Left ventricle myocardium inferior (tissue), 1 donor: Measurements from ENCODE around the gene CD1D. TPM values are rescaled to one million over a fixed set of nuclear protein-coding genes. Genes with fewer than 3 reads are reported as not detected.
A peak's percentile ranks its signal among the peaks of the same experiment; 100 is the strongest.

Experiments
- DNase-seq: peaks from one replicate; pipeline ENCODE4 v3.0.0-alpha.2; 2020
- H3K27ac ChIP-seq: fragments of 200-600 bp; replicated peaks from 2 replicates; pipeline ENCODE4 v1.8.0; 2021
- H3K27me3 ChIP-seq: fragments of 200-600 bp; 2 replicates; pipeline ENCODE4 v1.8.0; 2021; ENCODE audit warnings: low read depth
- H3K36me3 ChIP-seq: fragments of 200-600 bp; 2 replicates; pipeline ENCODE4 v1.8.0; 2021
- H3K4me1 ChIP-seq: fragments of 200-600 bp; 2 replicates; pipeline ENCODE4 v1.8.0; 2021
- H3K4me3 ChIP-seq: fragments of 200-600 bp; 2 replicates; pipeline ENCODE4 v1.8.0; 2021; ENCODE audit warnings: mild to moderate bottlenecking, moderate library complexity
- H3K9me3 ChIP-seq: fragments of 200-600 bp; replicated peaks from 2 replicates; pipeline ENCODE4 v1.8.0; 2021
- intact Hi-C: fragments of 100-400 bp; cut with micrococcal nuclease; formaldehyde crosslinking; loops from one replicate; pipeline ENCODE4 v1.11.0; 2022
- total RNA-seq: library from RNA; stranded (reverse); fragmentation: NEBNext Ultra II Directional; extraction: Animal tissue kit (Norgen Biotek cat#: 25700); gene quantifications from one replicate; pipeline ENCODE4 v1.2.1, GENCODE V29; 2021
- TF ChIP-seq, protein P1 (sequence below): fragments of 200-600 bp; IDR thresholded peaks from 2 replicates; pipeline ENCODE4 v1.8.0; 2021; ENCODE audit warnings: antibody characterized with exemption, mild to moderate bottlenecking, borderline replicate concordance
- donor health status: DM: no; HTN: yes; CAD: no; lungs with severe emphysema.

CD1D gene
- total RNA-seq, 1 donor from 2014 or later, result 1.4 TPM

DNA sequence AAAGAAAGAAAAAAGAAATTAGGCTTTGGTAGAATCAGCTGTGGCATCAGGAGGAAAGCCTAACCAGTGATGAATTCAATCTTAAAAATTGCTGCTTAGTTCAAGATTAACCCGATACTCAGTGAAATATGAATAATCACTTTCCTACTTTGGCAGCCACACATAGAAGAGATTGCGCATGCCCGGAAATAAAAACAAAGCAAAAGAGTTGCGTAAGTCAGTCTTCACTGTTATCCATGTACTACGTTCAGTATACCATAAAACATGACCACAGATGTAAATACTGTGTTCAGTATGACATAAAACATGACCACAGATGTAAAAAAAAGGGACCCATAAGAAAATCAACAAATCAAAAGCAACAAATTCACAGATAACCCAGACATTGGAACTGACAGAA is 19.2 kb downstream of the CD1D start:
- intact Hi-C loops, result no loop called here

DNA sequence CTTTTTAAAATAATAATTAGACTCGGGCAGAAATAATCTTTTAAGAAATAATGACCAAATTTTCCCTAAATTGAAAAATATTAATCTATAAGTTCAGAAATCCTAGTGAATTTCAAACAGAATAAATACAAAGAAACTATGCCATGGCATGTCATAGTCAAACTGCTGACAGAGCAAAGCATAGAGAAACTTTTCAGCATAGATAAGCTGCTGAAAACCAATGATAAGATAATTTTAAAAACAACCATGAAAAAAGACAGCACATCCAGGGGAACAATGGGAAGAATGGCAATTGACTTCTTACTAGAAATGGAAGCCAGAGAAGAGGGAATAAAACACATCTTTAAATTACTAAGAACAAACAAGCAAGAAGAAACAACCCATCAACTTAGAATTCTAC is 19.8 kb downstream of the CD1D start:
- no peak overlapping the region for H3K27ac ChIP-seq
- no peak for DNase-seq
- TF ChIP-seq, protein P1, sequence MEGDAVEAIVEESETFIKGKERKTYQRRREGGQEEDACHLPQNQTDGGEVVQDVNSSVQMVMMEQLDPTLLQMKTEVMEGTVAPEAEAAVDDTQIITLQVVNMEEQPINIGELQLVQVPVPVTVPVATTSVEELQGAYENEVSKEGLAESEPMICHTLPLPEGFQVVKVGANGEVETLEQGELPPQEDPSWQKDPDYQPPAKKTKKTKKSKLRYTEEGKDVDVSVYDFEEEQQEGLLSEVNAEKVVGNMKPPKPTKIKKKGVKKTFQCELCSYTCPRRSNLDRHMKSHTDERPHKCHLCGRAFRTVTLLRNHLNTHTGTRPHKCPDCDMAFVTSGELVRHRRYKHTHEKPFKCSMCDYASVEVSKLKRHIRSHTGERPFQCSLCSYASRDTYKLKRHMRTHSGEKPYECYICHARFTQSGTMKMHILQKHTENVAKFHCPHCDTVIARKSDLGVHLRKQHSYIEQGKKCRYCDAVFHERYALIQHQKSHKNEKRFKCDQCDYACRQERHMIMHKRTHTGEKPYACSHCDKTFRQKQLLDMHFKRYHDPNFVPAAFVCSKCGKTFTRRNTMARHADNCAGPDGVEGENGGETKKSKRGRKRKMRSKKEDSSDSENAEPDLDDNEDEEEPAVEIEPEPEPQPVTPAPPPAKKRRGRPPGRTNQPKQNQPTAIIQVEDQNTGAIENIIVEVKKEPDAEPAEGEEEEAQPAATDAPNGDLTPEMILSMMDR, result no peak
- H3K4me3 ChIP-seq, result no peak overlapping the region
- peaks cover 3% of the 10 kb centered on the region for H3K27me3 ChIP-seq
- H3K4me1 ChIP-seq, result peaks cover 3% of the 10 kb centered on the region
- H3K36me3 ChIP-seq, result no peaks in the 10 kb centered on the region
- H3K9me3 ChIP-seq, result no peaks in the 10 kb centered on the region
- intact Hi-C loops, result no loop called here

More for the DNA sequence above, 19.2 kb downstream of the CD1D start:
- H3K36me3 ChIP-seq, result no peaks in the 10 kb centered on the region
- H3K4me1 ChIP-seq, result peaks cover 3% of the 10 kb centered on the region
- DNase-seq, result no peak
- H3K4me3 ChIP-seq, result no peak overlapping the region
- H3K27me3 ChIP-seq, result peaks cover 3% of the 10 kb centered on the region
- TF ChIP-seq, protein P1, result no peak
- H3K9me3 ChIP-seq, result no peaks in the 10 kb centered on the region
- no peak overlapping the region for H3K27ac ChIP-seq

- TF ChIP-seq, protein P1, result peak; percentile 88
- no peak overlapping the region for H3K27ac ChIP-seq
- H3K27me3 ChIP-seq, result peaks cover 3% of the 10 kb centered on the region
- H3K9me3 ChIP-seq, result no peaks in the 10 kb centered on the region
- intact Hi-C loops, result no loop called here
- peaks cover 3% of the 10 kb centered on the region for H3K4me1 ChIP-seq
- no peaks in the 10 kb centered on the region for H3K36me3 ChIP-seq
- no peak overlapping the region for H3K4me3 ChIP-seq
- DNase-seq, result no peak
These were observed 23.2 kb downstream of the CD1D start for GRCh38 chr1:158203693-158204457.

GRCh38 chr1:158204458-158204827 is 23.7 kb downstream of the CD1D start:
- no peak overlapping the region for H3K27ac ChIP-seq
- H3K4me3 ChIP-seq, result no peak overlapping the region
- peaks cover 3% of the 10 kb centered on the region for H3K4me1 ChIP-seq
- TF ChIP-seq, protein P1, result no peak
- no peak for DNase-seq
- H3K36me3 ChIP-seq, result no peaks in the 10 kb centered on the region
- H3K9me3 ChIP-seq, result no peaks in the 10 kb centered on the region
- H3K27me3 ChIP-seq, result peaks cover 3% of the 10 kb centered on the region
- intact Hi-C loops, result no loop called here

DNA sequence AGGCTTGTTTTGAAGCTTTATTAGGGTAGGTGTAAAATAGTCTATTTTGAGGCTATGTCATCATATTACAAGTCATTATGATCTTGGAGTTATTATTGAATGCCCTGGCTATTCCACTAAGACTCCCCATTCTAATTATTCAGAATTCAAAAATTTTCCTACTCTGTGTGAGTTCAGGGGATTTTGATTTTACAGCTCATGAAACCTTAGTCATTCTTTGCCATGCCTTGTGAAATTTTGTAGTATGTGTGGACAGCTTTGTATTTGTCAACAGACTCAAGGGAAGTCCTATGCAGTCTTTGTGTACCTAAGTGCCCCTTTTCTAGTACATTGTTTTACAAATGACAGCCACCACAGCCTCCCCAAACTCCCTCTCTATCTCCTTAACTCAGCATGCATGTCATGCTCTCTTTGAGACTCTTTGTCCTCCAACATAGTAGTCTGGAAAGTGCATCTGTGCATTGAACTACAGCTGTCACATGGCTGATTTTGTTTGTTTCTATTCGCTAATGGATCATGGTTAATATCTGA is 28.0 kb downstream of the CD1D start:
- H3K4me3 ChIP-seq, result no peak overlapping the region
- TF ChIP-seq, protein P1, result no peak
- intact Hi-C loops, result no loop called here

More for the DNA sequence above, 28.0 kb downstream of the CD1D start:
- H3K27ac ChIP-seq, result no peak overlapping the region
- DNase-seq, result no peak
- no peaks in the 10 kb centered on the region for H3K36me3 ChIP-seq
- H3K4me1 ChIP-seq, result peaks cover under 1% of the 10 kb centered on the region
- no peaks in the 10 kb centered on the region for H3K9me3 ChIP-seq
- H3K27me3 ChIP-seq, result peaks cover 26% of the 10 kb centered on the region
